HL-60 (cell line): ENCODE data around the gene PTH2.
A peak's percentile ranks its signal among the peaks of the same experiment; 100 is the strongest.

Experiments used
- DNase-seq, 2 experiments: peaks; one replicate each; pipeline ENCODE4 v3.0.0-alpha.2; 2010 to 2020; ENCODE audit warnings: low read depth in 1 of 2, low spot score in 1 of 2
- H3K27ac ChIP-seq: fragments of 250-450 bp; sonication (Bioruptor Pico); replicated peaks from 2 replicates; pipeline ENCODE4 v1.5.1; 2020; ENCODE audit warnings: mild to moderate bottlenecking, moderate library complexity
- H3K27me3 ChIP-seq: fragments of 250-450 bp; sonication (Bioruptor Pico); 2 replicates; pipeline ENCODE4 v1.5.1; 2021; ENCODE audit warnings: mild to moderate bottlenecking, moderate library complexity; ENCODE audit not compliant: insufficient read depth, poor library complexity, severe bottlenecking
- H3K4me3 ChIP-seq: replicated peaks from 2 replicates; pipeline ENCODE4 v1.5.1; 2011; ENCODE audit warnings: mild to moderate bottlenecking, control low read depth, low read length; ENCODE audit not compliant: insufficient read depth
- GABPA ChIP-seq: IDR thresholded peaks from 2 replicates; pipeline ENCODE4 v1.6.1; 2012; ENCODE audit warnings: low read depth
- POLR2AphosphoS5 ChIP-seq: IDR thresholded peaks from 2 replicates; pipeline ENCODE4 v1.6.1; 2012; ENCODE audit warnings: low read depth
- SPI1 ChIP-seq: IDR thresholded peaks from 2 replicates; pipeline ENCODE4 v1.6.1; 2012; ENCODE audit warnings: low read depth, mild to moderate bottlenecking, borderline replicate concordance
- TF ChIP-seq, protein P1 (sequence below): IDR thresholded peaks from 2 replicates; pipeline ENCODE4 v1.6.1; 2012; ENCODE audit warnings: low read depth; ENCODE audit not compliant: insufficient replicate concordance
- TF ChIP-seq, protein P2 (sequence below): IDR thresholded peaks from one replicate; pipeline ENCODE4 v1.5.1; 2011; ENCODE audit warnings: low read length, control low read depth, inconsistent platforms; ENCODE audit not compliant: insufficient read depth

Gene PTH2

DNA sequence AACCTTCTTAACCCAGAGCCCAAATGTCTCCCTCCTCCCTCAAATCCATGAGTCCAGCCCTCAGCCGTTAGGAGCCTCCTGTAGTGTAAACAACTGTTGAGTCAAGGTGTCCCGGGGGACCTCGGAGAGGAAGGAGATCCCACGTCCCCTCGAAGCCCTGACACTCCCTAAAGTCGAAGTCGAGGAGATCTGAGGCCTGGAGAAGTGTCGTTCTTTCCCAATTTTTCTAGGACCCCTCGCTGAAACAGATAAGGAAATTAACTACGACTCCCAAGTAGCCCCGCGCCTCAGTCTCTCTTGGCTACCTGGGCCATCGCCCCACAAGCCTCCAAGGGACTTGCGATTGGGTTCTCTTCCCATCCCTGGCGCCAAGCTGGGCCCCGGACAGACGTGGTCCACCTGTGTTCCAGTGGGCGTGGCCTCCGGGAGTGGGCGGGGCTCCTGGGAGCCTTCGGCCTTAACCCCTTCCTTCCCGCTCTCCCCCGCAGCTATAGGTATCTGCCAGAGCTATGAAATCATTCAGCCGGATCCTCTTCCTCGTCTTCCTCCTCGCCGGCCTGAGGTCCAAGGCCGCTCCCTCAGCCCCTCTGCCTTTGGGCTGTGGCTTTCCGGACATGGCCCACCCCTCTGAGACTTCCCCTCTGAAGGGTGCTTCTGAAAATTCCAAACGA lies 2.8 kb upstream of the PTH2 start:
- TF ChIP-seq GABPA: no peak
- no peak for TF ChIP-seq SPI1
- TF ChIP-seq, protein P1, sequence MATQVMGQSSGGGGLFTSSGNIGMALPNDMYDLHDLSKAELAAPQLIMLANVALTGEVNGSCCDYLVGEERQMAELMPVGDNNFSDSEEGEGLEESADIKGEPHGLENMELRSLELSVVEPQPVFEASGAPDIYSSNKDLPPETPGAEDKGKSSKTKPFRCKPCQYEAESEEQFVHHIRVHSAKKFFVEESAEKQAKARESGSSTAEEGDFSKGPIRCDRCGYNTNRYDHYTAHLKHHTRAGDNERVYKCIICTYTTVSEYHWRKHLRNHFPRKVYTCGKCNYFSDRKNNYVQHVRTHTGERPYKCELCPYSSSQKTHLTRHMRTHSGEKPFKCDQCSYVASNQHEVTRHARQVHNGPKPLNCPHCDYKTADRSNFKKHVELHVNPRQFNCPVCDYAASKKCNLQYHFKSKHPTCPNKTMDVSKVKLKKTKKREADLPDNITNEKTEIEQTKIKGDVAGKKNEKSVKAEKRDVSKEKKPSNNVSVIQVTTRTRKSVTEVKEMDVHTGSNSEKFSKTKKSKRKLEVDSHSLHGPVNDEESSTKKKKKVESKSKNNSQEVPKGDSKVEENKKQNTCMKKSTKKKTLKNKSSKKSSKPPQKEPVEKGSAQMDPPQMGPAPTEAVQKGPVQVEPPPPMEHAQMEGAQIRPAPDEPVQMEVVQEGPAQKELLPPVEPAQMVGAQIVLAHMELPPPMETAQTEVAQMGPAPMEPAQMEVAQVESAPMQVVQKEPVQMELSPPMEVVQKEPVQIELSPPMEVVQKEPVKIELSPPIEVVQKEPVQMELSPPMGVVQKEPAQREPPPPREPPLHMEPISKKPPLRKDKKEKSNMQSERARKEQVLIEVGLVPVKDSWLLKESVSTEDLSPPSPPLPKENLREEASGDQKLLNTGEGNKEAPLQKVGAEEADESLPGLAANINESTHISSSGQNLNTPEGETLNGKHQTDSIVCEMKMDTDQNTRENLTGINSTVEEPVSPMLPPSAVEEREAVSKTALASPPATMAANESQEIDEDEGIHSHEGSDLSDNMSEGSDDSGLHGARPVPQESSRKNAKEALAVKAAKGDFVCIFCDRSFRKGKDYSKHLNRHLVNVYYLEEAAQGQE: no peak
- TF ChIP-seq, protein P2, sequence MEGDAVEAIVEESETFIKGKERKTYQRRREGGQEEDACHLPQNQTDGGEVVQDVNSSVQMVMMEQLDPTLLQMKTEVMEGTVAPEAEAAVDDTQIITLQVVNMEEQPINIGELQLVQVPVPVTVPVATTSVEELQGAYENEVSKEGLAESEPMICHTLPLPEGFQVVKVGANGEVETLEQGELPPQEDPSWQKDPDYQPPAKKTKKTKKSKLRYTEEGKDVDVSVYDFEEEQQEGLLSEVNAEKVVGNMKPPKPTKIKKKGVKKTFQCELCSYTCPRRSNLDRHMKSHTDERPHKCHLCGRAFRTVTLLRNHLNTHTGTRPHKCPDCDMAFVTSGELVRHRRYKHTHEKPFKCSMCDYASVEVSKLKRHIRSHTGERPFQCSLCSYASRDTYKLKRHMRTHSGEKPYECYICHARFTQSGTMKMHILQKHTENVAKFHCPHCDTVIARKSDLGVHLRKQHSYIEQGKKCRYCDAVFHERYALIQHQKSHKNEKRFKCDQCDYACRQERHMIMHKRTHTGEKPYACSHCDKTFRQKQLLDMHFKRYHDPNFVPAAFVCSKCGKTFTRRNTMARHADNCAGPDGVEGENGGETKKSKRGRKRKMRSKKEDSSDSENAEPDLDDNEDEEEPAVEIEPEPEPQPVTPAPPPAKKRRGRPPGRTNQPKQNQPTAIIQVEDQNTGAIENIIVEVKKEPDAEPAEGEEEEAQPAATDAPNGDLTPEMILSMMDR: no peak
- no peak for TF ChIP-seq POLR2AphosphoS5
- H3K27ac ChIP-seq: no peak overlapping the region
- H3K27me3 ChIP-seq: peaks cover 86% of the 10 kb centered on the region
- H3K4me3 ChIP-seq: no peak overlapping the region
- DNase-seq: no peak

DNA sequence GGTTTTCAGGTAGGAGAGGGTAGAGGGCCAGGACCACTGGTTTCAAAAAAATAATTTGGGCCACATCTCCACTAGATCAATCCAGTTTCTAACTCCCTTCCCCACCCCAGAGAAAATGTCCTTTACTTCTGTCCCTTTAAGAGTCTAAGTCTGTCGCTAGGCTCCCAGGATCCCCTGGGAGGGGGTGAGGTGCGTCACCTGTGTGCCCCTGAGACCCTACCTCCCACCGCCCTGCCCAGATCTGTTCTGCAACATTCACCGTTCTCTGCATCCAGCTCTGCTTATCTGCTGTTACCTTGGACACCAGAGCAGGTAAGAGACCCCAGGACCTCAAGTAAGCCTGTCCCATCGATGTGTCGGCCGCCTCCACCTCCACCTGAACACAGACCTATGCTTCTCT lies 1.9 kb upstream of the PTH2 start, which contains the start of gene GFY:
TSS of gene GFY (plus strand) at position 211 of the 400 bp plus-strand sequence. CDS start 1,043 bp downstream, outside the sequence.
- TF ChIP-seq GABPA (no peak), SPI1 (no peak)
- no peak within 1 kb of the TSS for H3K27ac ChIP-seq
- H3K4me3 ChIP-seq: no peak within 1 kb of the TSS
- no peak for DNase-seq
- peaks cover 87% of the 10 kb centered on the region for H3K27me3 ChIP-seq

DNA sequence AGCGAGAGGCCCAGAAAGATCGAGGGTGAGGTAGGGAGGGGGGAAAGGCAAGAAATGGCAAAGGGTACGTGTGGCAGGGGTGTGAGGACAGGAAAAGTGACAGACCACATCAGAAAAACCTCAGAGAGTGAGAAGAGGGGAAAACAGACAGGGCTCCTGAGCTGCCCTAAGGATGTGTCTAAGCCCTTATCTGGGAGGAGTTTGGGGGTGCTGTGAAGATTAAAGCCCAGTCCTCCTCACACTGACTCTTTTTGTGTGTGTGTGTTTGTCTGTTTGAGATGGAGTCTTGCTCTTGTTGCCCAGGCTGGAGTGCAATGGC lies 703 bp upstream of the PTH2 start:
- Histone ChIP-seq H3K27me3 (peaks cover 80% of the 10 kb centered on the region), H3K4me3 (no peak overlapping the region)
- TF ChIP-seq GABPA (no peak), SPI1 (no peak)

DNA sequence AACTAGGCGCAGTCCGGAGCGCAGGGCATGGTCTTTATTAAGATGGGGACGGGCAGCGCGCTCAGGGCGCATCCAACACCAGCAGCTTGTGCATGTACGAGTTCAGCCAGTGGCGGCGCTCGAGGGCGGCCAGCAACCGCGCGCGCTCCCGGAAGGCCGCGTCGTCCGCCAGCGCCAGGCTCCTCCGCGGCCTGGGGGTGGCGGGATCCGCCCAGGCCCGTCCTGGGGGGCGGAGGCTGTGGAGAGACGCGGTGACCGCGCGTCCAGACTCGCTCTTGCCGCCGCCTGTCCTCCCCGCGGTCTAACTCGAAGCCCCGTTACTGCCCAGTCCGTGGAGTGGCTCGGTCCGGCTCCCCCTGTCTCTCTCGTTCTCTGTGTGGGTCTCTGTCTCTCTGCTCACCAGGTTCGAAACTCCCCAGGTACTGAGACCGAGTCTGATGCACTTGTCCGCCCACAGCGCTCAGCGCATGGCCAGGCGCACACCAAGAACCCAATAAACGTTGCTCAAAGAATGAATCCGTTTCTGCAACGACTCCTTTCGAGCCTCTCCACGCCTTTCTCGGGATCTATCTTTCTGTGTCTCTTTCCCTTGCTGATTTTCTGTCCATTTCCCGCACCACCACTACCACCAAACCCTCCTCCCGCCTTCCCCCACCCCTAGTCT lies 702 bp downstream of the PTH2 start:
- Histone ChIP-seq H3K27me3 (peaks cover 70% of the 10 kb centered on the region), H3K27ac (no peak overlapping the region), H3K4me3 (0 out of 2 replicates have a peak overlapping the region, but pooled peaks have one; percentile 7)
- peak in 1 of 2 experiments; percentile 51 for DNase-seq
- TF ChIP-seq POLR2AphosphoS5: no peak
- TF ChIP-seq, protein P2: peak; percentile 28

More for the DNA sequence above, 703 bp upstream of the PTH2 start:
- DNase-seq: no peak
- no peak overlapping the region for H3K27ac ChIP-seq

DNA sequence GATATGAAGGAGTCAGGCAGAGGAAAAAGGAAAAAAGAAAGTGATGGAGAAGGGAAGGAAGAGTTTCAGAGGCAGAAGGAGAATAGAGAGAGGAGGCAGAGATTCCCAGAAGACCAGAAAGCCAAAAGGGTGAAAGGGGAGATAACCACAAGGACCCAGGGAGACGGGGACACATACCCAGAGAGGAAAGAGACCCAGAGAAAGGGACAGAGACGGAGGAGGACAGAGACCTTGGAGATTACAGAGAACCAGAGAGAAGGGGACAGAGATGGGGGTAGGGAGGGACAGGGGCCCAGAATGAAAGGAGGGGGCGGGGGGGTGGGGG lies 1.4 kb downstream of the PTH2 start:
- Histone ChIP-seq H3K27ac (no peak overlapping the region), H3K27me3 (peaks cover 65% of the 10 kb centered on the region), H3K4me3 (no peak overlapping the region)
- TF ChIP-seq, protein P2: no peak
- no peak for DNase-seq
